PC-3 (cell line): ENCODE results near the gene MAFF.

Source experiments
- CTCF ChIP-seq: fragments of 300-600 bp; sonication (generic); conservative IDR thresholded peaks from 2 replicates; pipeline ENCODE4 v1.5.1; 2017; ENCODE audit warnings: antibody characterized with exemption, low read depth, mild to moderate bottlenecking, low read length
- EZH2 ChIP-seq: fragments of 300-600 bp; sonication (generic); IDR thresholded peaks from one replicate; pipeline ENCODE4 v1.6.1; 2017; ENCODE audit warnings: antibody characterized with exemption, mild to moderate bottlenecking, low read length; ENCODE audit not compliant: unreplicated experiment
- EZH2phosphoT487 ChIP-seq: fragments of 300-600 bp; sonication (generic); IDR thresholded peaks from 2 replicates; pipeline ENCODE4 v1.6.1; 2018; ENCODE audit warnings: mild to moderate bottlenecking, antibody characterized with exemption, low read length, borderline replicate concordance

- TF ChIP-seq CTCF (no peak), EZH2 (no peak), EZH2phosphoT487 (no peak)
Observed at GRCh38 chr22:38177044-38177443, 24.8 kb upstream of the MAFF start.
